Fibroblast of lung (primary cell): ENCODE measurements around the gene IGBP1. TPM values are rescaled to one million over a fixed set of nuclear protein-coding genes. Genes with fewer than 3 reads are reported as not detected.

ENCODE experiments used
- DNase-seq, 2 donors: peaks; one replicate each; pipeline versions ENCODE4 v3.0.0 to v3.0.0-alpha.2; 2010; ENCODE audit warnings: low read depth in 2 of 2
- H2AFZ ChIP-seq: 2 replicates; pipeline ENCODE4 v1.5.1; 2012; ENCODE audit warnings: low read length, control low read depth, inconsistent platforms
- H3K27ac ChIP-seq: 2 replicates; pipeline ENCODE4 v1.5.1; 2011; ENCODE audit warnings: low read length, control low read depth; ENCODE audit not compliant: insufficient read depth
- H3K27me3 ChIP-seq: 2 replicates; pipeline ENCODE4 v1.5.1; 2011; ENCODE audit warnings: mild to moderate bottlenecking, low read length; ENCODE audit not compliant: control insufficient read depth, insufficient read depth
- H3K36me3 ChIP-seq: 2 replicates; pipeline ENCODE4 v1.5.1; 2011; ENCODE audit warnings: low read length; ENCODE audit not compliant: control insufficient read depth, insufficient read depth
- H3K4me1 ChIP-seq: 2 replicates; pipeline ENCODE4 v1.5.1; 2011; ENCODE audit warnings: low read length; ENCODE audit not compliant: control insufficient read depth, insufficient read depth; ENCODE audit errors: extremely low read depth
- H3K4me2 ChIP-seq: 2 replicates; pipeline ENCODE4 v1.5.1; 2011; ENCODE audit warnings: low read length, control low read depth; ENCODE audit not compliant: insufficient read depth; ENCODE audit errors: extremely low read depth
- H3K4me3 ChIP-seq, 4 experiments: fragments of 200-600 bp in 1 of 4; sonication (generic) in 1 of 4; replicated peaks in 1 of 4; 2 replicates each; pipeline ENCODE4 v1.5.1; 2011 to 2016; ENCODE audit warnings: low read length in 4 of 4, low read depth in 3 of 4, mild to moderate bottlenecking in 3 of 4, control low read depth in 2 of 4, inconsistent platforms in 1 of 4, mixed read lengths in 1 of 4; ENCODE audit not compliant: insufficient read depth in 1 of 4; ENCODE audit errors: control extremely low read depth in 1 of 4
- H3K79me2 ChIP-seq: 2 replicates; pipeline ENCODE4 v1.5.1; 2012; ENCODE audit warnings: mild to moderate bottlenecking, low read length, inconsistent platforms; ENCODE audit not compliant: control insufficient read depth, insufficient read depth
- H3K9ac ChIP-seq: 2 replicates; pipeline ENCODE4 v1.5.1; 2011; ENCODE audit warnings: mild to moderate bottlenecking, low read length, control low read depth; ENCODE audit not compliant: insufficient read depth
- H3K9me3 ChIP-seq: 2 replicates; pipeline ENCODE4 v1.5.1; 2012; ENCODE audit warnings: low read depth, low read length; ENCODE audit not compliant: control insufficient read depth, insufficient read depth
- H4K20me1 ChIP-seq: 2 replicates; pipeline ENCODE4 v1.5.1; 2011; ENCODE audit warnings: low read length; ENCODE audit not compliant: control insufficient read depth, insufficient read depth; ENCODE audit errors: extremely low read depth
- CTCF ChIP-seq, 2 donors: IDR thresholded peaks in 1 of 2; conservative IDR thresholded peaks in 1 of 2; 1 replicate in 1 of 2; 2 replicates in 1 of 2; pipeline ENCODE4 v1.5.1; 2011 to 2012; ENCODE audit warnings: low read length in 2 of 2, control low read depth in 1 of 2, inconsistent platforms in 1 of 2, low read depth in 1 of 2, mild to moderate bottlenecking in 1 of 2
- EZH2 ChIP-seq: IDR thresholded peaks from 2 replicates; pipeline ENCODE4 v1.5.1; 2012; ENCODE audit warnings: low read length, control low read depth, mild to moderate bottlenecking; ENCODE audit errors: missing control alignments
- polyA plus RNA-seq, 2 donors: library from polyadenylated mRNA; depleted of rRNA in 1 of 2; stranded (reverse) in 1 of 2; unstranded in 1 of 2; fragments of >200 nt; gene quantifications; 2 replicates each; pipeline ENCODE4 v1.2.1, GENCODE V29; 2011 to 2012; ENCODE audit warnings: missing spikeins in 1 of 2
- total RNA-seq: library from RNA; depleted of rRNA; stranded (reverse); fragments of >200 nt; gene quantifications from 2 replicates; pipeline ENCODE4 v1.2.1, GENCODE V29; 2014

IGBP1 gene
- total and polyA plus RNA-seq, 2 donors (not counting 1 experiment from before 2014, with no cell fraction given): 67.2 to 81.1 TPM

- H4K20me1 ChIP-seq: no peaks in the 10 kb centered on the region
- no peak overlapping the region for H3K4me2 ChIP-seq
- H3K9ac ChIP-seq: no peak overlapping the region
- H3K4me1 ChIP-seq: no peaks in the 10 kb centered on the region
- H3K27me3 ChIP-seq: no peaks in the 10 kb centered on the region
- H3K4me3 ChIP-seq: no peak overlapping the region
- H2AFZ ChIP-seq: no peak overlapping the region
- H3K36me3 ChIP-seq: no peaks in the 10 kb centered on the region
- no peaks in the 10 kb centered on the region for H3K9me3 ChIP-seq
- DNase-seq: no peak
- no peak overlapping the region for H3K27ac ChIP-seq
- TF ChIP-seq CTCF (conservative IDR thresholded peaks at IDR 0.05 in 1 of 2, IDR thresholded peaks at IDR 0.05 in 1 of 2; ENCODE audit: low read depth in 1 of 2, low read length in 2 of 2) (no peak), EZH2 (no peak)
- H3K79me2 ChIP-seq: no peaks in the 10 kb centered on the region
Observed at GRCh38 chrX:70128071-70128470, 5.2 kb upstream of the IGBP1 start.

GRCh38 chrX:70129816-70130215, 3.4 kb upstream of the IGBP1 start:
- Histone ChIP-seq H2AFZ (no peak overlapping the region), H3K27ac (no peak overlapping the region), H4K20me1 (no peaks in the 10 kb centered on the region), H3K9me3 (no peaks in the 10 kb centered on the region), H3K27me3 (no peaks in the 10 kb centered on the region), H3K79me2 (peaks cover 10% of the 10 kb centered on the region), H3K4me3 (no peak overlapping the region), H3K4me2 (no peak overlapping the region), H3K36me3 (no peaks in the 10 kb centered on the region), H3K9ac (no peak overlapping the region), H3K4me1 (peaks cover 3% of the 10 kb centered on the region)
- peak in 1 of 2 donors; percentile 6 for DNase-seq
- no peak for TF ChIP-seq EZH2

DNA sequence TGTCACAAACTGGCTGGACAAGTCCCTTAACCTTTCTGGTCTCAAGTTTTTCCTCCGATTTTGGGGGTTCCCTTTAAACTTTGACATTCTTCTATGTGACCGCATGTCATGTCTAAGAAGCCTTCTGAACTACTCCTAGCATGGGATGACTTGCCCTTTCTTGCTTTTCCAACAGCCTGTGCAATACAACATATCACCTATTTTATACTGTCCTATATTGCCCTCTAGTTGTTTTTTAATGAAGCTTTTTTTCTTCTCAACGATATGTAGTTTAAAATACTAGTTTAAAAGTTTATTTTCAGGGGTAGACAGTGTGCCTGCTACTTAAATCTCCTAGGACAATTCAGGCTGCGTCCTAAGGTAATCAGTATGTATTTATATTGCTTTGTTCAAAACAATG, 1.0 kb upstream of the IGBP1 start:
- DNase-seq: peak in 1 of 2 donors; percentile 5
- Histone ChIP-seq H2AFZ (no peak overlapping the region), H3K79me2 (peaks cover 18% of the 10 kb centered on the region), H3K4me3 (no peak overlapping the region), H4K20me1 (no peaks in the 10 kb centered on the region), H3K9me3 (no peaks in the 10 kb centered on the region), H3K27me3 (no peaks in the 10 kb centered on the region), H3K4me2 (no peak overlapping the region), H3K36me3 (no peaks in the 10 kb centered on the region), H3K27ac (no peak overlapping the region), H3K4me1 (peaks cover 6% of the 10 kb centered on the region), H3K9ac (no peak overlapping the region)
- TF ChIP-seq EZH2: no peak
- TF ChIP-seq CTCF (conservative IDR thresholded peaks at IDR 0.05 in 1 of 2, IDR thresholded peaks at IDR 0.05 in 1 of 2; ENCODE audit: low read depth in 1 of 2, low read length in 2 of 2): no peak
